Suprapubic skin (tissue), 4 donors: ENCODE measurements around the gene TMEM101. TPM values are rescaled to one million over a fixed set of nuclear protein-coding genes. Genes with fewer than 3 reads are reported as not detected.
"Not testable (repeated sequence)": the region's sequence is repeated elsewhere in the genome, so short reads cannot be mapped to it uniquely, and the experiment has no call there.

ENCODE experiments used
- DNase-seq, 2 donors: peaks; one replicate each; pipeline ENCODE4 v3.0.0-alpha.2; 2019; ENCODE audit warnings: low spot score in 2 of 2
- H3K27ac ChIP-seq: fragments of 200-600 bp; sonication (generic); one replicate; pipeline ENCODE4 v1.5.1; 2019
- H3K27me3 ChIP-seq: fragments of 200-600 bp; sonication (generic); one replicate; pipeline ENCODE4 v1.5.1; 2019
- H3K36me3 ChIP-seq: fragments of 200-600 bp; sonication (generic); one replicate; pipeline ENCODE4 v1.5.1; 2019
- H3K4me1 ChIP-seq: fragments of 200-600 bp; sonication (generic); one replicate; pipeline ENCODE4 v1.5.1; 2019
- H3K4me3 ChIP-seq: fragments of 200-600 bp; sonication (generic); one replicate; pipeline ENCODE4 v1.5.1; 2019; ENCODE audit warnings: mild to moderate bottlenecking
- H3K9me3 ChIP-seq: fragments of 200-600 bp; sonication (generic); one replicate; pipeline ENCODE4 v1.5.1; 2019
- CTCF ChIP-seq, 2 donors: fragments of 200-600 bp in 1 of 2; fragments of 450-650 bp in 1 of 2; sonication (generic) in 1 of 2; IDR thresholded peaks; one replicate each; pipeline ENCODE4 v1.5.1; 2016 to 2019; ENCODE audit warnings: antibody characterized with exemption in 2 of 2, mild to moderate bottlenecking in 1 of 2, moderate library complexity in 1 of 2
- EP300 ChIP-seq: sonication (generic); formaldehyde crosslinking; IDR thresholded peaks from one replicate; pipeline ENCODE4 v1.6.1; 2017; ENCODE audit warnings: antibody characterized with exemption
- POLR2A ChIP-seq, 2 donors: fragments of 450-650 bp; IDR thresholded peaks; one replicate each; pipeline ENCODE4 v1.6.1; 2017; ENCODE audit warnings: antibody characterized with exemption in 2 of 2, mild to moderate bottlenecking in 2 of 2, moderate library complexity in 2 of 2
- POLR2AphosphoS5 ChIP-seq, 3 donors: sonication (generic); formaldehyde crosslinking; IDR thresholded peaks; one replicate each; pipeline ENCODE4 v1.6.1; 2017; ENCODE audit warnings: antibody characterized with exemption in 3 of 3
- WGBS: methylation state at CpG from one replicate; pipeline ENCODE4 v1.1.5; 2018; 5-methylcytosine and 5-hydroxymethylcytosine counted together
- total RNA-seq, 4 donors: library from RNA; depleted of rRNA; stranded (reverse); fragments of >200 nt; gene quantifications; one replicate each; pipeline ENCODE4 v1.1.0, GENCODE V29; 2016

Gene TMEM101
- total RNA-seq, 4 donors from 2014 or later, result 20.7 to 48.5 (median 43.6) TPM

GRCh38 chr17:44043272-44043696 is 28.5 kb upstream of the TMEM101 start:
- Histone ChIP-seq H3K36me3 (peaks cover 9% of the 10 kb centered on the region), H3K27me3 (no peaks in the 10 kb centered on the region), H3K27ac (peak overlapping the region; percentile 19), H3K4me3 (no peak overlapping the region), H3K4me1 (peaks cover 33% of the 10 kb centered on the region), H3K9me3 (no peaks in the 10 kb centered on the region)
- 41% methylated on average over 4 of the region's 4 CpGs for WGBS
- TF ChIP-seq CTCF (IDR thresholded peaks at IDR 0.05) (no peak), POLR2AphosphoS5 (IDR thresholded peaks at IDR 0.05) (no peak), EP300 (no peak), POLR2A (IDR thresholded peaks at IDR 0.05) (no peak)
- no peak for DNase-seq

GRCh38 chr17:44039829-44040635 is 25.3 kb upstream of the TMEM101 start:
- peaks cover 33% of the 10 kb centered on the region for H3K4me1 ChIP-seq
- no peaks in the 10 kb centered on the region for H3K27me3 ChIP-seq
- TF ChIP-seq POLR2AphosphoS5 (IDR thresholded peaks at IDR 0.05) (no peak), POLR2A (IDR thresholded peaks at IDR 0.05) (no peak), EP300 (no peak), CTCF (IDR thresholded peaks at IDR 0.05) (no peak)
- no peaks in the 10 kb centered on the region for H3K9me3 ChIP-seq
- H3K36me3 ChIP-seq, result peaks cover 21% of the 10 kb centered on the region
- no peak overlapping the region for H3K4me3 ChIP-seq
- no peak overlapping the region for H3K27ac ChIP-seq
- 43% methylated on average over 6 of the region's 6 CpGs for WGBS
- no peak for DNase-seq

GRCh38 chr17:44038604-44039011 is 23.8 kb upstream of the TMEM101 start:
- H3K4me1 ChIP-seq, result peaks cover 30% of the 10 kb centered on the region
- no peak for DNase-seq
- no peak overlapping the region for H3K4me3 ChIP-seq
- H3K27ac ChIP-seq, result no peak overlapping the region
- H3K36me3 ChIP-seq, result peaks cover 26% of the 10 kb centered on the region
- H3K27me3 ChIP-seq, result no peaks in the 10 kb centered on the region
- WGBS, result 77% methylated on average over 3 of the region's 3 CpGs
- TF ChIP-seq EP300 (no peak), POLR2AphosphoS5 (IDR thresholded peaks at IDR 0.05) (no peak), CTCF (IDR thresholded peaks at IDR 0.05) (no peak), POLR2A (IDR thresholded peaks at IDR 0.05) (no peak)
- H3K9me3 ChIP-seq, result no peaks in the 10 kb centered on the region

- Histone ChIP-seq H3K4me1 (peaks cover 20% of the 10 kb centered on the region), H3K27me3 (no peaks in the 10 kb centered on the region), H3K9me3 (no peaks in the 10 kb centered on the region), H3K4me3 (no peak overlapping the region), H3K36me3 (peaks cover 31% of the 10 kb centered on the region), H3K27ac (no peak overlapping the region)
- no peak for DNase-seq
- no peak for TF ChIP-seq POLR2AphosphoS5 (IDR thresholded peaks at IDR 0.05)
- no peak for TF ChIP-seq EP300
- TF ChIP-seq POLR2A (IDR thresholded peaks at IDR 0.05), result no peak
- TF ChIP-seq CTCF (IDR thresholded peaks at IDR 0.05), result no peak
- WGBS, result 91% methylated on average over 2 of the region's 2 CpGs
Observed at GRCh38 chr17:44037471-44037870, 22.7 kb upstream of the TMEM101 start.

- peaks cover 38% of the 10 kb centered on the region for H3K36me3 ChIP-seq
Observed at GRCh38 chr17:44034688-44035087, 19.9 kb upstream of the TMEM101 start.

More at GRCh38 chr17:44034688-44035087, 19.9 kb upstream of the TMEM101 start:
- no CpG with 5 or more reads among the region's 3 CpGs for WGBS
- H3K4me1 ChIP-seq, H3K27me3 ChIP-seq, H3K27ac ChIP-seq, H3K4me3 ChIP-seq, H3K9me3 ChIP-seq, DNase-seq: not testable (repeated sequence)
